Measurements from ENCODE around the gene TMEM117. TPM values are rescaled to one million over a fixed set of nuclear protein-coding genes. Genes with fewer than 3 reads are reported as not detected.
"Not testable (repeated sequence)": the region's sequence is repeated elsewhere in the genome, so short reads cannot be mapped to it uniquely, and the experiment has no call there.

Gene TMEM117
- total RNA-seq, 1 experiment from 2014 or later: 7.2 TPM

DNA sequence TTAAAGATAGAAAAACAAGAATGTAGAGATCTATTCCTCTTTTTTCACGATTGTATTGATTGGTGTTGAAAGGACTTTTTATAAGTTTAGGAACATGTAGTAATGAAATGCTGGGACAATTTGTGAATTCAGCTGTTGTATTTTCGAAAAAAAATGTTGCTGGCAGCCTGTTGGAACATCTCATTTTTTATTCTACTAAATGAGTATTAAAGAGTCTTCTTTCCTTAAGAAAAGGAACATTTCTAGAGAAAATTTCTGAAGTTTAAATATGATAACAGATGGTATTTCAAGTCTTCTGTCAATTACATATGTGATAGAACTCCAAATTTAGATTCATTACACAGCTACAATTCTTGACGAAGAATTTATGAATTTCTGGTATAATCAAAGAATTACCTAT is 189.6 kb downstream of the TMEM117 start:
- no peak for DNase-seq (ENCODE audit: low spot score)

DNA sequence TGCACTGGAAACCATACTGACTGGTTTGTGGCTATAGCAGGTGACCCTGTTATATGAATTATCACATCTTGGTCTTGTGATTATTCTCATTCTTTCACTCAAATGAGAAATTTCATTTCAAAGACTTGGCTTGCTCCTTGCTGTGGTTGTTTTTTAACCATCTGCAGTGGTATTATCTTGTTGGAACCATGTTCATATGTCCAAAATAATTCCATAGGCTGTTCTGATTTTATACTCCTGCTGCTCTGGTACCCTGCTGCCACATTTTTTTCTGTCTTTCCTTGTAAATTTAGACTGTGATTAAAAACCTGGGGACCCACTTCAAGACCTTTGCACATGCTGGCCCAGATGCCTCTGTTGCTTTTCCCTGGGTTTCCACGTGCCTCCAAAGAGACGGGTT is 190.2 kb downstream of the TMEM117 start:
- no peak for DNase-seq (ENCODE audit: low spot score)

DNA sequence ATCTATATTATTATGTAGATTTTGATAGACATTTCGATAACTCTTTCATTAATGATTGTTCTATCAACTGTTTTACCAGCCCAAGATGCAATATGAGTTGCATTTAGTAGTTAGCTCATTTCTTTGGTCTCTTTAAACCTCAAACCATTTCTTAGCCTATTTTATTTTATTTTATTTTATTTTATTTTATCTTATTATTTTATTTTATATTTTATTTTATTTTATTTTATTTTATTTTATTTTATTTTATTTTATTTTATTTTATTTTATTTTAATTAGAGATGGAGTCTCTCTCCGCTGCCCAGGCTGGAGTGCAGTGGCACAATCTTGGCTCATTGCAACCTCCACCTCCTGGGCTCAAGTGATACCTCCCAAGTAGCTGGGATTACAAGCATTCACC is 191.0 kb downstream of the TMEM117 start:
- not testable (repeated sequence) for DNase-seq (ENCODE audit: low spot score)

DNA sequence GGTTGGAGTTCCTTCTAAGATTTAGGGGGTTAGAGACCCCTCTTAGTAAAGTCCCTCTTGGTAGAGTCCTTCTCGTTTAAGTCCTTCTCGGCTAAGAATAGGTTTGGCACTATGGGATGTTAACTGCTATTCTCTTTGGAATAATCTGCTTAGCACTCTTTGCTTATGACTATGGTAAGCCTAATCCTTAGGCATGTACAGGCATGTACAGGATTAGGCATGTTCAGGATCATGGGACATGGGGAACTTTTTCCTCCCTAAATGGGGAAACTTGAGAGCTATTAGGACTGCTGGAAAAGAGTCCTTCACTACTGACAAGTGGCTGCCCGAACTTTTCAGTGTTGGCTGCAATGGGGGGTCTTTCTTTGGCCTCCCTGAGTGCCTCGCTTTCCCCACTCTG is 193.3 kb downstream of the TMEM117 start:
- DNase-seq (ENCODE audit: low spot score): no peak

DNA sequence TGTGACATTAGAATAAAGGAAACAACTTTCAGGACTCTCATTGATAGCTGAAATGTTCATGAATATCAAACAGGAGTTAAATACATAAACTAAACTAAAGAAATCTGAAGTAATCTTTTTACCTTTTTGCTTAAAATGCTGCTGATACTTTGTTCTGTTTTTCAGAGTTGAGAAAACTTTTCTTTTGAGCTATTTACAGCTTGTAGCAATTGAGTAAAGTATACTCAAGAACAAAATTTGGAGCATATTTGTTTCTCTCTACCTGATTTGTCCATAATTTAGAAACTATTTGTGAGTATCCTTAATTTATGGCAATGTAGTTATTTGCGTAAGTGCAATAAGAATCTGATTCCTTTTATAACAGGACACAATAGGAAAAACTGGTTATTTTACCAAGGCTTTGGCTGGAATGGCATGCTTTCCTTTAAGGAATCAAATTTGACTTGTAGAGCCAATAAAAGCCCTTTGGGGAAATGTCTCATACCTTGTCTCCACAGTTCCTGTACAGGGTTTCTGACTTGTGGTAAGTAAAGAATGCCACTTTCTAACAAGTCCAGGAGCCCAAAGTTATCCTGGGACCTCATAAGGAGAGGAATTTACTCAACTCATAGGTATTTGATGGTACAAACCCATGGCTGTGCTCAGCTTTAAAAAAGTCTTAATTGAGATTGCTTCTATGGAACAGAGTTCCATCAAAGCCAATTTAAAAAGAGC is 195.7 kb downstream of the TMEM117 start:
- no peak for DNase-seq (ENCODE audit: low spot score)

DNA sequence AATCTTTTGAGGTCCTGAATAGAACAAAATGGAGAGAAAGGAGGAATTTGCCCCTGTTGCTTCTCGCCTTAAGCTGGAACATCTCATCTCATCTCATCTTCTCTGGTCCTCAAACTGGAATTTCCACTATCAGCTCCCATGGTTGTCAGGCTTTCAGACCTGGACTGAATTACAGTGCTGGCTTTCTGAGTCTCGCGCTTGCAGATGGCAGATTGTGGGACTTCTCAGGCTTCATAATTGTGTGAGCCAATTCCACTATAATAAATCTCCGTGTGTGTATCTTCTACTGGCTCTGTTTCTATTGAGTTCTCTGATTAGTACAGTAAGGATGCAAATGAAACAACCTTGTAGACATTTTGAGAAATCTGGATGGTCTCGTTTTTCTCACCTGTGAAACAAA is 199.0 kb downstream of the TMEM117 start:
- no peak for DNase-seq (ENCODE audit: low spot score)

DNA sequence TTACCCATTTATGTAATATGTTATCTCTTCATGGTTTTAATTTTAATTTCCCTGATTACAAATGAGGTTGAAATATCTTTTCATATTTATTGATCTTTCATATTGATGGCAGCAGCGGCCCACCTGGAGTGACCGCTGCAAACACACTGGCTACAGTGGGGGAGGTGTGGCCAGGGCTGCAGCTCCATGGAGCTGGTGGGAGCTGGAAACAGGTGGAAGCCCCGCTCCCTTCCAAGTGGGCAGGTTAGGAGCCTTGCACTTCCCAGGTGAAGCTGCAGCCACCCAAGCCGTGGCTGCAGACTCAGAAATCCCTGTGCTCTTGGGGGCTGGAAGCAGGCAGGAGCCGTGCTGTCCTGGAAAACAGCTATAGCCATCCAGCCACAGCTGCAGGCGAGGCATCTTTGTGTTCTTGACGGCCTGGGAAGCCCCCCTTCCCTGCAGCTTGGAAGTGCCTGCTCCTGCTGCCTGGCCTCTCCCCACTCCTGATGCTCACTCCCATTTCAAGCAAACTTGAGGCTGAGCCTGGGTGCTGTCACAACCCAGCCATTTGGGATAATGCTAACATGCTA is 201.1 kb downstream of the TMEM117 start:
- DNase-seq (ENCODE audit: low spot score): no peak

DNA sequence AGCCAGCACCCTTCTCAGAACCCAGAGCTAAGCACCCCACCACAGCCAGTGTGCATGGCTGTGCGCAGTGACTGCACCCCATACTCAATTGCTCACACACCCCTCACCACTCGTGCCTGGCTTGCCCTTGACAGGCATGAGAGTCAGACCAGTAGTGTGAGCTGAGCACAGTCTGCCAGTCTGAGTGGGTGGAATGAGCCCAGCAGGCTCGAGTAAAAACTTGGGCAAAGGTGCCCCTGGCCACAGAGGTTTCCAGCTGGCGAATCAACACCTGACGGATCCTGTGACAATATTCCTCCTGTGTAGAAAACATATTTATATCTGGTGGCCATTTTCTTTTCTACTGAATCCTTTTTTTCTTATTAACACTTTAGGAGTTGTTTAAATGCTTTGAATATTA is 202.5 kb downstream of the TMEM117 start:
- DNase-seq (ENCODE audit: low spot score): no peak

DNA sequence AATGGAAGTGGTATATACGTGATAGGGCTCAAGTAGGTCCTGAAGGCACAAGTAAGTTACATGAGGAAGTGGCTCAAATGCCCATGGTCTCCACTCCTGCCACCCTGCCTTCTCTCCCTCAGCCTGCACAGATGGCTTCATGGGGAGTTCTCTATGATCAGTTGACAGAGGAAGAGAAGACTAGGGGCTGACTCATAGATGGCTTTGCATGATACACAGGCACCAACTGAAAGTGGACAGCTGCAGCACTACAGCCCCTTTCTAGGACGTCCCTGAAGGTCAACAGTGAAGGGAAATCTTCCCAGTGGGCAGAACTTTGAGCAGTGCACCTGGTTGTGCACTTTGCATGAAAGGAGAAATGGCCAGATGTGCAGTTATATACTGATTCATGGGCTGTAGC is 208.6 kb downstream of the TMEM117 start:
- not testable (repeated sequence) for DNase-seq (ENCODE audit: low spot score)

DNA sequence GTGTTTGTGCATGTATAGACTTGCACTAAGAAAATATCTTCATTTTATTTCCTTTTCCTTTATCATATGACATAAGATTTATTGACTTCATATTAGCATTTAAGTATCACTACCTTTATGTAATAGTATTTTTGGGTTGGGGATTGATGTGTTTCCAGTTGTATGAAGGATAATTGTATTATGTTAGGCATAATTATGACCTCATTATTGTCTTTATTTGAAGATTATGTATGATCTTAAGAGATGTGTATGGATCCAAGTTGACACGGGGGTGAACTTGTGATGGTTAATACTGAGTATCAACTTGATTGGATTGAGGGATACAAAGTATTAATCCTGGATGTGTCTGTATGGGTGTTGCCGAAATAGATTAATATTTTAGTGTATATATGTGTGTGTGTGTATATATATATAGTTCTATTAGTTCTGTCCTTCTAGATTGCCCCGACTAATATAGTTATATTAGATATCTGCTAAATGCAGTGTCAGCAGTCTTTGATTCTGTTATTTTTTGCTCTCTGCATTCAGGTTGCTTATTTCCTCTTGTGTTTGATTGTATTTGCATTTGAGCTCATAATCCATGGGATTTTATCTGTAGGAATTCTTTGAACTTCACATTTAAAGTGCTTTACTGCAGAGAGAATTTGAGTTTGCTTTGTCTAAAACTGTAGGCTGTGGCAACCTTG is 211.0 kb downstream of the TMEM117 start:
- DNase-seq (ENCODE audit: low spot score): no peak

DNA sequence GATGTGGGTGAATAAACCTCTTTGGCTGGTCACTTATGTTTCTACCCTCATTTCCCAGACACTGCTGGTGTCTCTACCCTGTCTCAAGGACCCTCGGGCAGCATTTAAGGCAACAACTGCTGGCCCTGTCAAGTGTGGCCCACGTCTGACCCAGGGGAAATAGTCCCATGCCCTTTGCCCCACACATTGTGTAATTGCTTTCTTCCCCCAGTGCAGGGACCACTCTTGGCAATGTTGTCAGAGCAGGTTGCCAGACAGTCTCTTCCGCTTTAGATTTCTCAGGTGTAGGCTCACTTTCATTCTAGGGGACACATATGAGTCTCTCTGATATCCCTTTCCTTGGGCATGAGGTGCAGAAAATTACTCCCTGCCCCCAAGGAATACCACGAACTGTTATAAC is 216.7 kb downstream of the TMEM117 start:
- no peak for DNase-seq (ENCODE audit: low spot score)

DNA sequence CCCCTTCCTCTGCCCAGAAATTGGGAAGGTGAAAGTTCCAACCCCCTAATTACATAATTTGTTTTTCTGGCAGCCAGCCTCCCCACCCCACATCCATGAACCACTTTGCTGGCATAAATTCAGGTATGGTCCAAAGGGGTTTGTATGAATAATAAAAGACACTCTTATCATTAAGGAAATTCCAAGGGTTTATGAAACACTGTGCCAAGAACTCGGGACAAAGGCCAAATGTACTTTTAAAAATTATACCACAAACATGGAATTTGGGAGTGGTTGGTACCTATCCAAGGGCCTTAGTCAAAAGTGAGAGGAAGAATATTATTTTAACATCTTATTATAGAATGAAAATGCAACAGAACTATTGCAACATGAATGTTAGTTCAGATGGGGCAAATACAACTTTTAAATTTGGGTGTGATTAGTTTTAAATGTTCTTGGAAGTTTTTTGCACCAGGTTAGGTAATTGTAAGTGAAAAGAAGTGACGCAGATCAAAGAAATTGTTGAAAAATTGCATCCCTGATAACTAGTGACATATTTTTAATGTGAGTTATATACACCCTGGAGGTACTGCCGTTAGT is 217.8 kb downstream of the TMEM117 start:
- no peak for DNase-seq (ENCODE audit: low spot score)

DNA sequence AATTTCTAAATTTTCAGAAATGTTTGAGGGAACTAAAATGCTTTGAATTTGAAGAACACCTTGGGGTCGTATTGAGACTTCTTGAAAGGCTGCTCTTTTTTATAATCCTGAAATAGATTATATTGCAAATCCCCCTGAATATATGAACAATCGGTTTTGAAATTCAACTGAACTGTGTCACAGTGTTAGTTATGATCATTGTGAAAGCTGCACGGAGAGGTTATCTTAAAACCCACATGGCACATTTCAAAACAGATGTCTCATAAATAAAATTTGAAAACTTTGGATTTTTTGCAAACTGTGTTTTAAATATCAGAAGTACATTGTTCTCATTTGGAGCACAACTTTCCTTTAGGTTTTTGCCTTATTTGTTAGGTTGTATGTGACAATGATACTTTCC is 218.4 kb downstream of the TMEM117 start:
- DNase-seq (ENCODE audit: low spot score): no peak

DNA sequence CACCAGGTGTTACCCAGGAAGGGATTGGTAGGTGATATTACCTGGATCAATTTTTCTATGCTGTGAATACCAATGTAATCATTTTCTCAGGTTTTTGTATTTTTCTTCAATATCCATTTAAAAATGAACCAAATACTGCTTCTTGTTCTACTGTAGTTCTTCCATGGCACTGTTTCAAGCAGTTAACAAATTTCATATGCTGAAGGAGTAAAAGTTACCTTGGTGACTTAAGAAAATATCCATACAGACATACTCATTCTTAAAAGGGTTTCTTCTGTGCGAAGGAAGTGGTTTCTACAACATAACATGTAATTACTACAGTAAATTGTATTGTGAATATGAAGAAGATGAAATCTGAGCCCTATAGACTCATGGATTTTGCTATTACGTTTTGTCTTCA is 222.5 kb downstream of the TMEM117 start:
- no peak for DNase-seq (ENCODE audit: low spot score)

DNA sequence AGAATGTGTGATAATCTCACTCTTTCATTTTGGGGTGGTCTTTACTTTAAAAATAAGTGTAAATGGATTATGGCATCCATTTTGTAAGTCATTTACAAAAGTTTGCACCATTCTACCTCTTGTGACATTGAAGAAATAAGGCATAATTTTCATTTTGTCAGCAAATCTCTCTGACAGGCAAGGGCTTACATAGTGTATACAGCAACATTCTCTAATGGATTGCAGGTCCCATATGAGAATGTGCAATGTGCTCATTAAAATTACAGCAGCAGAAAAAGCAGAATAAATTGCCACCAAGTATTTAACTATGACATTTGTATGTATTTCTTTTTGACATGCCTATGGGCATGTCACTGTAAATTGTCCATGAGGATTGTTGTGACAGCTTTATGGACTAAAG is 223.6 kb downstream of the TMEM117 start:
- no peak for DNase-seq (ENCODE audit: low spot score)

DNA sequence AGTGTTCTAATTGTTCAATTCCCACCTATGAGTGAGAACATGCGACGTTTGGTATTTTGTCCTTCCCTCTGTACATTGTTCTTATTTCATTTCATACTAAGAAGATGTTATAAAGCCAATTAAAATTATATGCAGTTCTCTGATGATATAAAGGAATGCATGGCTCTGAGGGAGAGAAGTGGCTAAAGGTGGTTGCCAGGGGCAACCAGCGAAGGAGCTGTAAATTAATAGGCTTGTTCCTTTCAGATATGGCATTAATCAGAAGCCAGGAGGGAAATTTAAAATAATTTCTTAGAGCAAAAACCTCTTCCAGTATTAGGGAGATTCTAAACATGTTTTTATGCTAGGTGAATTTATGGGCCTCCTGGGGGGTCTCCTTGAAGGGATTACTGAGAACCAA is 227.8 kb downstream of the TMEM117 start:
- DNase-seq (ENCODE audit: low spot score): no peak

DNA sequence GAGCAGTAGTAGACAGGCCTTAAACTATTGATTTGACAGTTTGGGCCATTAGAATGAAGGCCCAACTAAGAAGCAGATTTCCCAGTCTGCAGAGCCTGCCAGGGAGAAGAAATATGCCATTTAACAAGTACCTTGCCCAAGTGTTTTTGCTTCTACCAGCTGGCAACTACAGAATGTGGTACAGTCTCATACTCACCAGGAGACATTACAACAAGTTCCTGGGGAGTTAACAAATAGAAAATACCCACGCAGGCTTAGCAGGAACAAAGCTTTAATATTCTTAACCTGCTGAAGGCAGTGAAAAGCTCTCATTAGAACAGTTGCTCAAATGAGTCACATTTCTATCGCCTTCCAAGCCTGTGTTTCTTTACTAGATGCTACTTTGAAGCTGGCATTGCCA is 241.0 kb downstream of the TMEM117 start:
- DNase-seq (ENCODE audit: low spot score): no peak

DNA sequence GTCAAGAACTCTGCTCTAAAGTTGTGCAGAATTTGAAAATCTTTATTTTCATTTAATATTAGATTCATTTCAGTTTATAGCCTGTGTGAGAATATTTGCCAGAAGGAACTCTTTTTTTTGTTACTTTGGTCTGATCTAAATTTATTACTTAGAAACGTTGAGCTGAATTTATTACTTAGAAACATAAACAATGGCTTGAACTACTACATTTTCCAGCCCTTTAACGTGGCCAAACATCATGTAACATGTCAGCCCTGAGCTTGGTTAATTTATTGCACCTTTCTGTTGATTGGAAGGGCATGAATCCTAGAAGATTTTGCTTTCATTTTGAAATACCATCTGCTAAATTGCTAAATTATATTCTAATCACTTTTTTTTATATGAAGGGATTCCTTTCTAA is 241.4 kb downstream of the TMEM117 start:
- no peak for DNase-seq (ENCODE audit: low spot score)

DNA sequence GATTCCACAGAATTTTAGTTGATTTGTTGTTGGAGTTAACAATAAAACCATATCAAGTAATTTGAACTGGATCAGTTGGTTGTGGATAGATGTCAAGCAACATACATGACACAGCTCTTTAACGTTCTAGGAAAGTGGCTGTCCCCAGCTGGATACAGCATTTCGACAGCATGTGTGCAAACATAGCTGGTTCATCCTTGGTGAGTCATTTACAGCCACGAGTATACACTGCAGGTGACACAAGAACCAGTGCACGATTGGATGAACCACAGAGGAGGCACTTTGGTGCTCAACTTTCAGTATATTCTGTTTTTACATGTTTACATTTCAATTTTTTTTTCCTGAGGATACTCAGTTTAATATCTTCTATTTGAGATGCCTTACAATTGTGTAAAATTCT is 242.4 kb downstream of the TMEM117 start:
- peak; percentile 13 for DNase-seq (ENCODE audit: low spot score)

DNA sequence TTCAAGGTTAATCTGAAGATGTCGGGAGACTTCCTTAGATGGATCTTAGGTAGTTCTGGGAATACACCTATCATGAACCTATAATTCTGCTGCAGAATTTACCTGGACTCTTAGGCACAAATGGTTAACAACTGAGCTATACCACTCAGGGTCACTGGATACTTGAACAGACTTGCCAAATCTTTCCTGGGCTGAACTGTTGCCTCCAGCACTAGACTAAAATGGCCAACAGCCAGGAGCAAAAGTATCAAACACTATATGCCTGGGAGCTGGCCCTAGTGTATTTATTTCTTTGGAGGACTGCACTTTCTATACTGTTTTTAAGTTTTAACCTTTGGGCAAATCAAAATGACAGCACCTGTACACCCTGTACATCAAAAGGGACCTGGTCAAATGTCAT is 252.8 kb downstream of the TMEM117 start:
- DNase-seq (ENCODE audit: low spot score): no peak

DNA sequence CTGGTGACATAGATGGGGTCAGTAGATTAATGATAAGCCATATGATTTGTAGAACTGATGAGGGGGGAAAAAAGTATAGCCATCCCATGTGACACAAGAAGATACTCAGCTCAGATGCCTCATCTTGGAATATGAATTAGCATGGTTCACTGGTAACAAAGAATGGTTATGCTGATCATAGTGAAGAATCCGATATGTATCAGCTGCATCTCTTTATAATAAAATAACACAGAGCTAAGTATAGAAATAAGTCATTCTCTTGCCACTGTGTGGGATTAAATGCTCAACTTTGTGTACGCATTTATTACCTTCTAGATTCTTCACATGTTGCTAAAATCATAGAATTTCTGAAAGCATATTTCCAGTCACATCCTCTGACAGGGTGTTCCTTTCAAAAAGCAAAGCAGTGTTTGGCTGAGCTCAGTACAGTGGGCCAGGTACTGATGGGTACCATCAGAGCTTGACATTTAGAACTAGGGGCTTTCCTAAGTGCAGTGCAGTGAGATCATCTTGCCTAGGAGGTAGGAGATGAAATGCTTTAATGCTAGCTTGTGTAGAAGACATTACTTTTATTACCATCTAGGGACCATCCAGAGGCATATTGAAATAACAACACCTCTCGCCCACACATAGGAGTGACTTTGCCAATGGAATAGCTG is 256.2 kb downstream of the TMEM117 start:
- DNase-seq (ENCODE audit: low spot score): no peak

DNA sequence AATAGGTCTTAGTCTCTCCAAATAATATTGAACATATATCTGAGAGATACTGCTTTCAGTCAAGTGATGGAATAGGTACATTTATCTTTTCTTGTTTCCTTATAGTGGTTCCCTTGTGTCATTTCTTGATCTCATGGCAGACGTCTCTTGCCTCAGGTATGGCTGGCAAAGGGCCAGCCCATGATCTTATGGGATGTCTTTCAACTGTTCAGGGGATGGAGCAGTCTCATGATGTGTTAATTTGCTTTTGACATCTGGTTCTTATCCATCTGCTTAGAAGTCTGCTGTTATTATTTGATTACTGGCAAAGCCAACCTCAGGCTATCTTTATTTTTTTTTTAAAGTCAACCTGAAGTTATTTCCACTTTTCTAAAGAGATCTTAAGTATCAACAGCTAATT is 262.9 kb downstream of the TMEM117 start:
- DNase-seq (ENCODE audit: low spot score): no peak

DNA sequence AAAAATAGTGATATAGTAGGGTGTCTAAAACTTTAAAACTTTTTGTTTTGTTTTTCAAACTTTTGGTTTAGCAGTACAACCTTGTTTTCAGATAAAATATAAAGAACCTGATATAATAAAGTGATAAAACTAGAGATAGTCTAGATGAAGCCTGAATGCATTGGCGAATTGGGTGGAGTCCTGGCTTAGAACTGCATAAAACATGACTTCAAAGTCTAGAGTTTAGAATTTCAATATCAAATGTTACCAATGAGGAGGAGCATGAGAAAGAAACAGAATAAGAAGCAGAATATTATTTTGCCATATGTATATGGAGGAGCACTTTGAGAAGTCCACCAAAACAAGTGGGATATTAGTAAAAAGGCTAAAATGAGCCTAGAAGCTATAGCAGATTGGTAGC is 263.6 kb downstream of the TMEM117 start:
- no peak for DNase-seq (ENCODE audit: low spot score)

All from H4 (cell line).